COLO829 (cell line): ENCODE data around the gene PIGN.
A peak's percentile ranks its signal among the peaks of the same experiment; 100 is the strongest.
"Not testable (repeated sequence)": the region's sequence is repeated elsewhere in the genome, so short reads cannot be mapped to it uniquely, and the experiment has no call there.

Source experiments
- DNase-seq: peaks from one replicate; pipeline ENCODE4 v3.0.0; 2012; ENCODE audit warnings: low spot score

Gene PIGN

GRCh38 chr18:62054929-62055498 lies 131.8 kb downstream of the PIGN start:
- DNase-seq, result no peak

GRCh38 chr18:62048279-62048678 lies 138.6 kb downstream of the PIGN start:
- DNase-seq, result no peak

- DNase-seq, result no peak
These were observed 141.5 kb downstream of the PIGN start for GRCh38 chr18:62045316-62045715.

GRCh38 chr18:62044490-62045000 lies 142.3 kb downstream of the PIGN start:
- DNase-seq, result no peak

- DNase-seq, result no peak
These were observed 148.7 kb downstream of the PIGN start for GRCh38 chr18:62037989-62038778.

GRCh38 chr18:62037012-62037742 lies 149.7 kb downstream of the PIGN start:
- DNase-seq, result no peak

GRCh38 chr18:62034286-62034685 lies 152.6 kb downstream of the PIGN start:
- DNase-seq, result not testable (repeated sequence)

- DNase-seq, result no peak
These were observed 153.1 kb downstream of the PIGN start for GRCh38 chr18:62033756-62034155.

- no peak for DNase-seq
These were observed 153.6 kb downstream of the PIGN start for GRCh38 chr18:62033207-62033606.

- DNase-seq, result peak; percentile 4
These were observed 156.5 kb downstream of the PIGN start for GRCh38 chr18:62030091-62030985.

GRCh38 chr18:62028715-62029114 lies 158.1 kb downstream of the PIGN start:
- no peak for DNase-seq

GRCh38 chr18:62027914-62028520 lies 158.8 kb downstream of the PIGN start:
- no peak for DNase-seq

- no peak for DNase-seq
These were observed 160.3 kb downstream of the PIGN start for GRCh38 chr18:62026586-62026985.

- no peak for DNase-seq
These were observed 161.9 kb downstream of the PIGN start for GRCh38 chr18:62024983-62025382.

- no peak for DNase-seq
These were observed 163.3 kb downstream of the PIGN start for GRCh38 chr18:62023536-62023935.

- DNase-seq, result no peak
These were observed 168.2 kb downstream of the PIGN start for GRCh38 chr18:62018759-62019041.

GRCh38 chr18:62018034-62018758 lies 168.7 kb downstream of the PIGN start:
- DNase-seq, result no peak

GRCh38 chr18:62017618-62018017 lies 169.2 kb downstream of the PIGN start:
- no peak for DNase-seq

GRCh38 chr18:62011416-62011815 lies 175.4 kb downstream of the PIGN start:
- DNase-seq, result no peak

GRCh38 chr18:62009521-62009920 lies 177.3 kb downstream of the PIGN start:
- DNase-seq, result no peak

GRCh38 chr18:62001396-62001795 lies 185.5 kb downstream of the PIGN start:
- DNase-seq, result no peak
